Cardiac muscle cell (in vitro differentiated cells and primary cell): ENCODE data around the gene C3orf18. TPM values are rescaled to one million over a fixed set of nuclear protein-coding genes. Genes with fewer than 3 reads are reported as not detected.

Source experiments
- DNase-seq, 2 donors: peaks; one replicate each; pipeline versions ENCODE4 v3.0.0 to v3.0.0-alpha.2; 2010 to 2017; ENCODE audit warnings: low read depth in 1 of 2, low spot score in 1 of 2
- H3K27ac ChIP-seq: fragments of 200-600 bp; sonication (generic); 2 replicates; pipeline ENCODE4 v1.5.1; 2016
- H3K27me3 ChIP-seq: fragments of 200-600 bp; sonication (generic); 2 replicates; pipeline ENCODE4 v1.6.0; 2016; ENCODE audit warnings: control low read depth
- H3K36me3 ChIP-seq: fragments of 200-600 bp; sonication (generic); 2 replicates; pipeline ENCODE4 v1.5.1; 2016; ENCODE audit warnings: control low read depth
- H3K4me1 ChIP-seq: fragments of 200-600 bp; sonication (generic); 2 replicates; pipeline ENCODE4 v1.8.1; 2017; ENCODE audit warnings: low read depth, mild to moderate bottlenecking, mixed run types
- H3K4me3 ChIP-seq: fragments of 200-600 bp; sonication (generic); 2 replicates; pipeline ENCODE4 v1.5.1; 2016; ENCODE audit warnings: mild to moderate bottlenecking
- H3K9me3 ChIP-seq: fragments of 200-600 bp; sonication (generic); 2 replicates; pipeline ENCODE4 v1.5.1; 2017; ENCODE audit warnings: low read depth, mild to moderate bottlenecking, control low read depth
- polyA plus RNA-seq: library from polyadenylated mRNA; unstranded; fragments of >200 nt; fragmentation: Nextera tagmentation; extraction: Ambion mirVana; gene quantifications from 2 replicates; pipeline ENCODE4 v1.2.1, GENCODE V29; 2016
- total RNA-seq: library from RNA; depleted of rRNA; stranded (reverse); fragments of >200 nt; gene quantifications from 2 replicates; pipeline ENCODE4 v1.2.3, GENCODE V29; 2016
- TF ChIP-seq, protein P1 (sequence below): IDR thresholded peaks from 2 replicates; pipeline ENCODE4 v1.5.1; 2012; ENCODE audit warnings: low read depth, mild to moderate bottlenecking, low read length

Gene C3orf18
- total RNA-seq (34.1 and 39.4 TPM in 2 replicates), polyA plus RNA-seq (33.6 and 37.0 TPM in 2 replicates)

DNA sequence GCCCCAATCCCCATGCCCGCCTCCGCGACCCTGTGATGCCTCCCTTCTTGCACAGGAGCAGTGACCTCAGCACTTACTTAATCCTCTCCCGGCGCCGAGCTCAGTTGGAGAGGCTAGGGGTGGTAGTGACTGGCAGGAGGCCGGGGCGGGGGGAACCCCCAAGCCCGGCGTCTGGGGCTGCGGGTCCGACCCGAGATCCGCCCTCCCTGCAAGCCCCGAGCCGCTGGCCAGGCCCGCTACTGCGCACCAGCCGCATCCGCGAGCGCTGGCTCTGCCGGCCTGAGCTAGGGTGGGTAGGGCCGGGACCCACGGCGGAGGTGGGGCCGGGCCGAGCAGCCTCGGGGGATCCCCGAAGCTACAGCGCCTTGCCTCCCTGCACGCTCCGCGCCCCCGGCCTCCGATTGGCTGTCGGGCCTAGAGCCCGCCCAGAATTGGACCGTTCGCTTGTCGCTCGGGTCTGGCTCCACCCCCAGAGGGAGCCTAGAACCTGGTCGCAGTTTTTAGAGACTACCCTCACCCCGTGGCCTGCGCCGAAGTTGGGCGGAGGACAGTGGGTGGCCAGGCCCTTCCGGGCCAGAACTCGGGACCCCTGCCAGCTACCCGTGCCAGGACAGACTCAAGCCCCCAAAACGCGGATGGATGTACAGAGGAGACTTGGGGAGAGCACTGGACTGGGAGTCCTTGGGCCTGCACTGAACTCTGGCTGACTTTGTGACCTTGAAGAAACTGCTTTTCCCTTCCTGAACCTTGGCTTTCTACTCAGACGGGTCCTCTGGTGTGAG is at the start of gene C3orf18:
Gene C3orf18 (minus strand): TSS at position 362 of the 782 bp plus-strand sequence. CDS start 2,048 bp downstream, outside the sequence.
- TF ChIP-seq, protein P1, sequence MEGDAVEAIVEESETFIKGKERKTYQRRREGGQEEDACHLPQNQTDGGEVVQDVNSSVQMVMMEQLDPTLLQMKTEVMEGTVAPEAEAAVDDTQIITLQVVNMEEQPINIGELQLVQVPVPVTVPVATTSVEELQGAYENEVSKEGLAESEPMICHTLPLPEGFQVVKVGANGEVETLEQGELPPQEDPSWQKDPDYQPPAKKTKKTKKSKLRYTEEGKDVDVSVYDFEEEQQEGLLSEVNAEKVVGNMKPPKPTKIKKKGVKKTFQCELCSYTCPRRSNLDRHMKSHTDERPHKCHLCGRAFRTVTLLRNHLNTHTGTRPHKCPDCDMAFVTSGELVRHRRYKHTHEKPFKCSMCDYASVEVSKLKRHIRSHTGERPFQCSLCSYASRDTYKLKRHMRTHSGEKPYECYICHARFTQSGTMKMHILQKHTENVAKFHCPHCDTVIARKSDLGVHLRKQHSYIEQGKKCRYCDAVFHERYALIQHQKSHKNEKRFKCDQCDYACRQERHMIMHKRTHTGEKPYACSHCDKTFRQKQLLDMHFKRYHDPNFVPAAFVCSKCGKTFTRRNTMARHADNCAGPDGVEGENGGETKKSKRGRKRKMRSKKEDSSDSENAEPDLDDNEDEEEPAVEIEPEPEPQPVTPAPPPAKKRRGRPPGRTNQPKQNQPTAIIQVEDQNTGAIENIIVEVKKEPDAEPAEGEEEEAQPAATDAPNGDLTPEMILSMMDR, result no peak
- peak within 1 kb of the TSS; percentile 52 for H3K4me3 ChIP-seq
- no peaks in the 10 kb centered on the region for H3K36me3 ChIP-seq
- H3K27me3 ChIP-seq, result no peaks in the 10 kb centered on the region
- H3K27ac ChIP-seq, result peak within 1 kb of the TSS; percentile 16
- DNase-seq, result peak; percentile 95
- peaks cover 3% of the 10 kb centered on the region for H3K4me1 ChIP-seq
- no peaks in the 10 kb centered on the region for H3K9me3 ChIP-seq

DNA sequence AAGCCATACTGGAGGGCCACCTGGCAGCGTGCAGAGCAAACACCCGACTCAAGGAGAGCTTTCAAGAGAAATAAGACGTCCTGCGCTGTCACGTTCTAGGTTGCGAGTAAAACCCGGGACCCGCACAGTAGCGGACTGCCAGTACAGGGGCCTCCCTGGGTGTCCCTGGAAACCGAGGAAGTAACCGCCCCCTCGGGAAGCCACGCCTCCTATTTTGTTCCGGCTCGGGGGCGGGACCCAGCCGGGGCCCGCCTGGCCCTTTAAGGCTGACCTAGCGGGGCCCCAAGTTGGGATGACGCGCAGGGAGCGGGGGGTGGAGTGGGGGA is 49.2 kb upstream of the C3orf18 start:
- no peak overlapping the region for H3K27ac ChIP-seq
- peaks cover 15% of the 10 kb centered on the region for H3K4me1 ChIP-seq

DNA sequence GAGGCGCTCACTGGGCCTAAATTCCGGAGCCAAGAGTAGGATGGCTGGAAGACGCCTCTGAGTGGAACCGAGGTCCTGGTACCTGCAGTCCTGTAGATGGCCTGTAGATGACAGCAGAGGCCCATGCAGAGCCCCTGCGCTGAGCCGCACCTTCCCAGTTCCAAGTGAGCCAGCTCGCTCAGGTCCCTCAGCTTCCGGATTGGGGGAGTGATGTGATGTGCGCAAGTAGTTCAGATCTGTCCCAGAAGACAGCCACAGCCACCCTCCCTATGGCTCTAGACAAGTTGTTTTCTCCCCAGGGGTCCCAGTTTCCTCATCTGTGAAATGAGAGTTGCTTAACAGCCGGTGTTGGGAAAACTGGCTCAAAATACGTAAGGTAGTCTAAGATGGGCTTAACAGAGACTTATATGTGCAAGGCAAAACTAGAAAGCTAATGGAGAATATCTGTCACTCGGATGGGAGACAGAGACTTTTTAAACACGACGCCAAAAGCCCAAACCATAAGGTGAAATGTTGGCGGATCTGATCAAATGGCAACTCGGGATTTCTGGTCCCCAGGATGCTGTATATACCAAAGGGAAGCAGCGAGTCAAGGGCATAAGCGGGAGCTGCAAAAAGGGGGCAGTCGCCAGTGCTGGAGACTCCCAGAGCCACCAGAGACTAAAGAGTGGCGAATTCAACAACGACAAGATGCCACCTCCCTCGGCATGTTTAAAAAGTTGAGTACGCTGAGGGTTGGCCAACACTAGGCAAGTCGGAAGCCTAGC is 48.6 kb upstream of the C3orf18 start:
- no peaks in the 10 kb centered on the region for H3K9me3 ChIP-seq
- H3K4me1 ChIP-seq, result peaks cover 15% of the 10 kb centered on the region
- no peaks in the 10 kb centered on the region for H3K27me3 ChIP-seq
- peak; percentile 87 to 91 for DNase-seq
- no peaks in the 10 kb centered on the region for H3K36me3 ChIP-seq
- TF ChIP-seq, protein P1, result peak; percentile 100
- no peak overlapping the region for H3K27ac ChIP-seq
- H3K4me3 ChIP-seq, result peak overlapping the region; percentile 81

More for the DNA sequence above, 49.2 kb upstream of the C3orf18 start:
- Histone ChIP-seq H3K27me3 (no peaks in the 10 kb centered on the region), H3K9me3 (no peaks in the 10 kb centered on the region), H3K4me3 (peak overlapping the region; percentile 81), H3K36me3 (no peaks in the 10 kb centered on the region)
- peak; percentile 91 to 94 for DNase-seq
- TF ChIP-seq, protein P1, result no peak

DNA sequence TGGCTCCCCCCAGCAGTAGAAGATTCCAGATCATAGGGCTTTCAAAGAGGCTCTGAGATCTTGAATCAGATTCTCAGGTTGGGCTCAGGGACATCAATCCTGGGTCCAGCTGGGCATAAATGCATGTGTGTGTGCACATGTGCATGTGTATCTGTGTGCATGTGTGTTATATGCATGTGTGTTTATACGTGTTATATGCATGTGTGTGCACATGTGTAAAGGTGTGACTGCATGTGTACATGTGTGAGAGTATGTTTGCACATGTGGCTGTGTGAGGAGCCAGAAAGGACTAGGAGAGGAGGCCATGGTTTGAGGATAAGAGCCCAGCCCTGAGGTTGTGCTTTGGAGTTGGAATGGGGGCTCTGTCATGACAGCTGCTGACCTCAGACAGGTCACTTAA is 47.6 kb upstream of the C3orf18 start:
- DNase-seq, result no peak
- Histone ChIP-seq H3K27me3 (no peaks in the 10 kb centered on the region), H3K9me3 (no peaks in the 10 kb centered on the region), H3K4me1 (peaks cover 23% of the 10 kb centered on the region), H3K36me3 (no peaks in the 10 kb centered on the region), H3K27ac (no peak overlapping the region), H3K4me3 (no peak overlapping the region)
- TF ChIP-seq, protein P1, result no peak

DNA sequence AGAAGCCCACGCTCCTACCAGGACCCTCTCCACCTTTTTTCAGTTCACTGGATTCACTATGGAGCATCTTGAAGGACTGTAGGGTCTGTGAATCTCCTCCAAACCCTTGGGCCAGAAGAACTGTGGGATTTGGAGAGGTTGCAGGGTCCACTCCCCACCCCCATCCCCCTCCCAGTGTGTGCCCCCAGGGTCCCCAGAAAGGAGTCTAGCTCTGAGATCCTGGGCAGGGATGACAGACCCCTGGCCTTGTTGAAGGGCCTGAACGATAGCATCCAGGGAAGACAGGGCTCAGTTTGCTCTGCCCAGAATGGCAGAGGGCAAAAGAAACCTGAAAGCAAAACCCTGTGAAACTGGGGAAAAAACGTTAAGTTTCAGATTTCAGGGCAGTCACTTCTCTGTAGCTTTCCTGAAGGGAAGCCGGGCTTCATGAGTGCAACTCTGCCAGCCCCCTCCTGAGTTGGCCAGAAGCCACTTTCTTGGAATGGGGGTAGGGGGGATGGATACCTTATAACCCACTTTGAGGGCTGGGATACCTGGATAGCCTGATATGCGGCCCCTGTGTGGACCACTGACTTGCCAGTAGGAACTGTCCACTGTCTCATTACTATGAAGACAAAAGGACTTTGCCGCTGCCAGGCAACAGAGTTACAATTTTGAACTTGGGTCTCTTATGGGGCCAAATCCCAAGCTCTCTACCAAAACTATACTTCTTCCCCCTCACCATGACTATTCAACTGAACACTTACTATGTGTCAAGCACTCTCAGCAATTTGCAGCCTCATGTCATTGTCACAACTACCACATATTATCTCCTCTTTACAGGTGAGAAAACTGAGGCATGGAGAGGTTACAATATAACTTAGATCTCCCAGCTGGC is 45.7 kb upstream of the C3orf18 start:
- DNase-seq, result no peak
- no peaks in the 10 kb centered on the region for H3K36me3 ChIP-seq
- peak overlapping the region; percentile 80 for H3K27ac ChIP-seq
- no peak overlapping the region for H3K4me3 ChIP-seq
- H3K9me3 ChIP-seq, result no peaks in the 10 kb centered on the region
- no peaks in the 10 kb centered on the region for H3K27me3 ChIP-seq
- H3K4me1 ChIP-seq, result peaks cover 17% of the 10 kb centered on the region
- TF ChIP-seq, protein P1, result no peak
